Raji (cell line): ENCODE measurements around the gene UMODL1.

ENCODE experiments used
- POLR2A ChIP-seq: IDR thresholded peaks from 2 replicates; pipeline ENCODE4 v1.6.1; 2011; ENCODE audit warnings: low read depth, low read length, control low read depth; ENCODE audit not compliant: insufficient read depth

Gene UMODL1

GRCh38 chr21:42109873-42110525 is 38.9 kb downstream of the UMODL1 start:
- no peak for TF ChIP-seq POLR2A

DNA sequence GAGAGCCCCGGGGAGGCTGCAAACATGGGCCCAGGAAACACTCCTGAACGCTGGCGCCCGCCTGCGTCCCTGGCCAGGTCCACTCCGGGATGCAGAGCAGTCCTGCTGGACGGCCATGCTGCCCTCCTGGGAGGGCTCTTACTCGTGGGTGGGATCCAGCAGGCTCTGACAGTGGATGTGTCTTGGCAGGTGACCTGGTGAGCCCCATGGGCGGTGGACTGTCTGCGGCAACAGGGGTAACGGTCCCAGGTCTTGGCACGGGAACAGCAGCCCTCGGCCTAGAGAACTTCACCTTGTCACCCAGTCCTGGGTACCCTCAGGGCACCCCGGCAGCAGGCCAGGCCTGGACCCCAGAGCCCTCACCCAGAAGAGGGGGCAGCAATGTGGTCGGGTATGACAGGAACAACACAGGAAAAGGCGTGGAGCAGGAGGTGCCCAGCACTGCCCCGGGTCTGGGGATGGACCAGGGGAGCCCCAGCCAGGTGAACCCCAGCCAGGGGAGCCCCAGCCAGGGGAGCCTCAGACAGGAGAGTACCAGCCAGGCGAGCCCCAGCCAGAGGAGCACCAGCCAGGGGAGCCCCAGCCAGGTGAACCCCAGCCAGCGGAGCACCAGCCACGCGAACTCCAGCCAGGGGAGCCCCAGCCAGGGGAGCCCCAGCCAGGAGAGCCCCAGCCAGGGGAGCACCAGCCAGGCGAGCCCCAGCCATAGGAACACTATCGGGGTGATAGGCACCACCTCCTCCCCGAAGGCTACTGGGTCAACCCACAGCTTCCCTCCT is 39.8 kb downstream of the UMODL1 start:
- no peak for TF ChIP-seq POLR2A

GRCh38 chr21:42111470-42111743 is 40.3 kb downstream of the UMODL1 start:
- TF ChIP-seq POLR2A: no peak

GRCh38 chr21:42111811-42112210 is 40.7 kb downstream of the UMODL1 start:
- TF ChIP-seq POLR2A: no peak

DNA sequence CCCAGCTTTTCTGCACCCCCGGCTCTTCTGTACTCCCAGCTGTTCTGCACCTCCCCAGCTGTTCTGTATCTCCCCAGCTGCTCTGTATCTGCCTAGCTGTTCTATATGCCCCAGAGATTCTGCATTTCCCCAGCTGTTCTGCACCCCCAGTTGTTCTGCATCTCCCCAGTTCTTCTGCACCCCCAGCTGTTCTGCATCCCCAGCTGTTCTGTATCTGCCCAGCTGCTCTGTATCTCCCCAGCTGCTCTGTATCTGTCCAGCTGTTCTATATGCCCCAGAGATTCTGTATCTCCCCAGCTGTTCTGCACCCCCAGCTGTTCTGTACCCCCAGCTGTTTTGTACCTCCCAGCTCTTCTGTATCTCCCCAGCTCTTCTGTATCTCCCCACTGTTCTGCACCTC is 41.1 kb downstream of the UMODL1 start:
- no peak for TF ChIP-seq POLR2A

- TF ChIP-seq POLR2A: no peak
These were observed 41.7 kb downstream of the UMODL1 start for GRCh38 chr21:42112857-42113256.

- TF ChIP-seq POLR2A: no peak
These were observed 42.9 kb downstream of the UMODL1 start for GRCh38 chr21:42113926-42114409.

DNA sequence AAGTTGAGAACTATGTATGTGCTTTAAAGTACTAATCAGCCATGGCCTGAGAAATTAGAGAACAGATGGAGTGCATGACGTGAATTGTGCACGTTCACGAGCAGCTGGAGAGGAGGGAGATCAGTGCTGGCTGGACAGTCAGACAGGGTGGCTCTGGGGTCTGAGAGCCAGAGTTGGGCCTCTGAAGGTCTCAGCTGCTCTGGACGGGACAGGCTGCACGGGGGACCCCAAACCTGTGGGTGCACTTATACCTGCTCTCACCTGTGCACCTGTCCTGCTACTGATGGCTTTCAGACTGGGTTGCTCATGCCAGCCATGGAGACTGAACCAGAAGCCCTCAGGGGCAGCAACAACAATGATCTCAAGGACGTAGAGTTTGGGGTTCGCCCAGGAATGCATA is 43.5 kb downstream of the UMODL1 start:
- TF ChIP-seq POLR2A: no peak

DNA sequence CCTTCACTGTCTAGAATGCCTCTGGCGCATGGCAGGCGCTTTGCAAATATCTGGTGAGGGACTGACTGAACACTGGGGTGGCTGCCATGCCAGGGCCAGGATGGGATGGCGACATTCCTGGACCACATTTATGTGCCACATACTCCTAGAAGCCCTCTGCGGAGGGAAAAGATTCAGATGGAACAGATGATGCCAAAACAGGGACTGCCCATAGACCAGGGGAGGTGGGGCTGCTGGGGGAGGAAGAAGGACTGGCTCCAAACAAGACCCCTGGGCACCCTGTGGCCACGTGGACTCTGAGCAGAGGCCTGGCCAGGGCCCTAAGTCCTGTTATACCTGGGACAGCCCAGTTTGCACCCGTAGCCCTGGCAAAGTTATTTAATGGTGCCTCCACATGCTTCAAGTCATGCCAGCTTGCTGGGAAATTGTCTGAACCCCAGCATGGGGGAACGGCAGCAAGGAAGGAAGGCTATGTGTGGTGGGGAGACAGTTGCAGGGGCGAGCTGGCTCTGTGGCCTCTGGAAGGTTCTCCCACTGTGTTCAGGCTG is 44.1 kb downstream of the UMODL1 start:
- TF ChIP-seq POLR2A: no peak

DNA sequence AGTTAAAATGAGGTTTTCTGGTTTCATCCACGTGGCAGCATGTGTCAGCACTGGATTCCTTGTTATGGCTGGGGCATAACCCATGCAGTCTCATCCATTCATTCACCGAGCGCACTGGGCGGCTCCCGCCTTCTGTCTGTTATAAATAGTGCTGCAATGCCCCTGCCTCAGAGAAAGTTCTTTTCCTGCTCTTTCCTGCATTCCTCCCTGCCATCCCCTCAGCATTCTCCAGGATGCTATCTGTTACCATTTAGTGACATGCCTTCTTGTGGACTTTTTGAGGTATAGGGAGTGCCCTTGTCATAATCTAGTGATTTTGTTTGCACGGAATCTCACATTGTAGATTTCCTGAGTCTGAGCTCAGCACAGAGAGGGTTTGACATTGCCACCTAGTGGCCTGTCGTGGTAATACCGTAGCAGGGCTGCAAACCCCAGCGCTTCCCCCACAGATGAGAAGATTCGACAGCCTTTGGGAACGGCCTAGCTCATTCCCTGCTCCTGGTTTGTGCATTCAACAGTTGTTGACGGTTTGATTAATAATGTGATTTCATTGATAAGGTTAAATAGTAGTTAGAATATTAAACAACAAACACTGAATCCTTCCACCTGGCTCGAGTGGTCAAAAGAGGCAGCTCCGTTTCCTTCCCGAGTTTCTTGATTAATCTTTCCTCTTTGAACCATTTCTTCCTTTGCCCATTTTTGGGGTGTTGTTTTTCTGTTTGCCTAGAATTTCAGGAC is 46.3 kb downstream of the UMODL1 start:
- no peak for TF ChIP-seq POLR2A

GRCh38 chr21:42117967-42118780 is 47.1 kb downstream of the UMODL1 start:
- TF ChIP-seq POLR2A: no peak

DNA sequence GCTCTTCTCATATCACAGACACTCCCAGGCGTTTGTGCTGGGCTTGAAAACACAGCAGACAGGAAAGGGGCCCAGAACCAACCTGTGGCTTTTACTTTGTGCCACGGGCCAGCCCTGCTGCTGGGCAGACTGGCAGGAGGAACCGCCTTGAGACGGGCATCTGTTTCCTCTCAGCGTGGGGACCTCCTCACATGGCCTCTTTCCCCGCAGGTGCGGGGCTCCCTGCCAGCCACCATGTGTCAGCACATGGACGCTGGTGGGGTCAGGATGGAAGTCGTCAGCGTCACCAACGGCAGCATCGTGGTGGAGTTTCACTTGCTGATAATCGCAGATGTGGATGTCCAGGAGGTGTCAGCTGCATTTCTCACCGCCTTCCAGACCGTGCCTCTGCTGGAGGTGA is 47.8 kb downstream of the UMODL1 start:
- TF ChIP-seq POLR2A: no peak

DNA sequence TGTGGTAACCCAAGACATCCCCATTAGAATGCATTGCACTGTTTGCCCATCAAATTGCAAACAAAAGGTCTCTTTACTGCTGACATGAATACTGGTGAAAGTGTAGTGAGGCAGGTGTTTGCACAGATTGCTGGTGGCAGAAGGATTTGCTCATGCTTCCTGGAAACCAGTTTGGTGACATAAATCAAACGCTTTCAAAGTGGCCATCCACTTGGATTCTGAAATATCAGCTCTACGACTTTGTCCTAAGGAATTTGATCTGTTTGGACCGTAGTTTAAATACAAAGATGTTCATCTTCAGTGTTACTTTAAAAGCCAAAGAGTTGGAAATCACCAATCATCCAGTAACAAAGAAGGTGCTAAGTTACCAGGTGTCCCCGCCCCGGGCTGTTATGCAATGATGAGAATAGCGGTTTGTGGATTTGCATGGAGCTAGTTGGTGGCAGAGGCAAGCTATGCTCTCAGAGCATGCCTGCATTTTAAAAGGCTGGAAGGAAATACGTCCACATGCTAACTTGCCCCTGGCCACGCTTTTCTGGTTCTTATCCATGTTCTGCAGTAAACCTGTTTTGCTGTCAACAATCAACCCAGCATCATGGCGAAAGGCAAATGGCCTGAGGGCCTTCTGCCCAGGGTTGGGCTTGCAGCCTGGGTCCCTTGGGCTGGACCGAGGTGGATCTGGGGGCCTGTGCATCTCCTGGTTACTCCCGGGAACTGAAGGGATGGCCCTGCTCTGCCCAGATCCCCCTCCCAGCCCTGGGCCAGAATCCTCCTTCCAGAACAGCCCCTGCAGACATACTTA is 49.2 kb downstream of the UMODL1 start:
- no peak for TF ChIP-seq POLR2A

DNA sequence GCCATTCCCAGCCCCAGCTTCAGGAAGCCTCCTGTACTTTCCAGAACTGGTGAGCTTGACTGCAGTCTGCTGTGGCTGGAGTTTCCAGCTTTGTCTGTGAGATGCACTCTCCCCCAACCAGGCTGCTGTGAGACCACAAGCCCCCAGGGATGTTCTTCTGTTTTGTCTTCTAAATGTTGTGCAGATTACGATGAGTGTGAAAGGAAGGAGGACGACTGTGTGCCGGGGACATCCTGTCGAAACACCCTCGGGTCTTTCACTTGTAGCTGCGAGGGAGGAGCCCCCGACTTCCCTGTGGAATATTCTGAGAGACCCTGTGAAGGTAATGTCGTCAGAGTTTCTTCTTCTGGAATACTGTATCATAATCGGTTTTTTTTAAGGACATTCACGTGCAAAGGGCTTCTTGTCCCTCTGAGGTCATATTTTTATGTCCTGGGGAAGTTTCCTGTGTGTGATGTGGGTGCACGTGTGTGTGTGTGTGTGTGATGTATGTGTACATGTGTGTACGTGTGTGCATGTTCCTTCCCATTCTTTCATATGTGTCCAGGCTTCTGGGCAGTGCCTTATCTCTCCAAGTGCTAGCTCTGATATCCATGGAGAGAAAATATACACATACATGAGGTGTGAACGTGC is 49.9 kb downstream of the UMODL1 start:
- TF ChIP-seq POLR2A: no peak
